Stimulated activated CD4-positive, alpha-beta T cell treated with anti-CD3 and anti-CD28 coated beads, Interleukin-4, amount 100 ng/mL, for 24 hours (primary cell): Measurements from ENCODE around the gene COL21A1.

Experiments used
- DNase-seq: peaks from one replicate; pipeline ENCODE4 v3.0.0-alpha.2; 2020

Gene COL21A1

DNA sequence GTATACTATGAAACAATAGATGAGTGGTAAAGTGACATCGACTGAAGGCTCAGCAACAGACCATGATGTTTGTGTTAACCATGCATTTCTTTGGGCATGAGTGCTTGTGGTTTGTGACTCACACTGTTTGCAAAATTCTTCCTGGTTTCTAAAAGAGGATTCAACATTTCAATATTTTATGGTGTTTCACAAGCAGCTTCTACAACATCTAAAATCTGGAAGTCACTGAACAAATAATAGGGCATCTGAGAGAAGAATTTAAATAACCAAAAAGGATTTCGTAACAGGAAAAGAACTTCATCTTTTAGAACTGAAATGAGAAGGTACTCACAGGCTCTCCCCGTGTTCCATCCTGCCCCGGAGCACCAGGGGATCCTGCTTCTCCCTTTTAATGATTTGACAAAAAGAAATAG is 146.2 kb downstream of the COL21A1 start:
- DNase-seq = no peak

DNA sequence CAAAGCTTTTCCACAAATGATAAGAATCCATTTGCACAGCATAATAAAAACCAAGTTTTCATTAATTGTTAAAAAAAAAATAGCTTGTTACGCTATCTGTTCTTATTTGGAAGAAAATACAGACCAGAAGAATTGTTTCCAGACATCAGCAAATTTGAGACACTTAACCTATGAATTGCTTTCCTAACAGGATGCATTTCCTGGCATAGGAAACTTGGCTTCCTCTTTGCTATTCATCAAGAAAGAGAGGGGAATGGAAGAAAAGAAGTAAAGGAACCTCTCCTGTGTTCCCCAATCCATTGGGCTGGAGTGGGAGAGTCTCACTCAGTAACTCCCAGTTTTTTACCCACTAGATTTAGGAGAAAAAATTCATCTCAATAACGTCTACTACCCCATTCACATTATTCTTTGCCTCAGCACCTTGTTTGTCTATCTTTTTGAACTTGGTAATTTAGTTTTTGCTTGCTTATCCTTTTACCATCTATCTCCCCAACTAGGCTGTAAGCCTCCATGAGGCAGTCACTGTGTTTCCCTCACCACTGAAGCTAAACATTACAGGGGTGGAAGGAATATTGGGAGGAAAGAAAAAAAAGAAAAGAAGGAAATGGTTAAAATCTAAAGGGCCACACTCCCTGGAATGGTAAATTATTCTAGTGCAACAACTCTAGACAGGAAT is 150.3 kb downstream of the COL21A1 start:
- no peak for DNase-seq

DNA sequence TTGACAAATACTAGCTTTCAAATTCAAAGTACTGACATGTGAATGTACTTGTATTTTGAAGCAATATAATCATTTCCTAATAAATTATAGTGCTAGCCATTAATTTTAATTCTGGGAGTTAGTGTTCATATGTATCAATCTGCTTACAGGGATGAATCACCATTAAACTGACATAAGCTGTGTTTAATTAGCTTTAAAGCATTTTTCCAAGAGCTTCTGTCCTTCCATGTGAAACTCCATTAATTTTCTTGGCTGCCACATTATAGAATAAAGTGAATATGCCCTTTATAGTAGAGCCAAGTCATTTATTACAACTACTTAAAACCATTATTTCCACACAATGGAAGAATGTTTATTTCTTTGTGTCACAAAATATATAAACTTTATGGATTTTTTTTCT is 150.8 kb downstream of the COL21A1 start:
- no peak for DNase-seq

- DNase-seq = no peak
These were observed 153.6 kb downstream of the COL21A1 start for GRCh38 chr6:56093776-56094175.

GRCh38 chr6:56091159-56091869 is 156.1 kb downstream of the COL21A1 start:
- DNase-seq = no peak

GRCh38 chr6:56088641-56089040 is 158.7 kb downstream of the COL21A1 start:
- DNase-seq = no peak

- no peak for DNase-seq
These were observed 160.0 kb downstream of the COL21A1 start for GRCh38 chr6:56087421-56087820.

- DNase-seq = no peak
These were observed 167.4 kb downstream of the COL21A1 start for GRCh38 chr6:56079751-56080540.

- DNase-seq = no peak
These were observed 171.3 kb downstream of the COL21A1 start for GRCh38 chr6:56076033-56076432.

DNA sequence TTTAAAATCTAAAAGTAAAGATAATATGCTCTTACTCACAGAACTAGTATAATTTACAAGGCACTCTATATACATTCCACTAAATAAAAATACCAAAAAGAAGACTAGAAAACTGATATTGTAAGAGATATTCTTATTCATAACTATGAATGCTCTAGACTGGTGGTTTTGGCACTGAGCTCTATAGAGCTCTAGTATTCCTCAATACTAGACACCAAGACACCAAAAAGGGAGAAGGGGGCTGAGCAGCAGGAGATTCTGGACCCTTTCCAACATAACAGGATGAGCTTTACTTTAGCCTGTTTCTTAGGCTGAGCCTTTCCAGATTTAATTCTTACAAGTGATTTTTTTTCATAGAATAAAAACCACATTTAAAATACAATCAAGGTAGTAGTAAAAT is 173.6 kb downstream of the COL21A1 start:
- DNase-seq = no peak

GRCh38 chr6:56073315-56073714 is 174.1 kb downstream of the COL21A1 start:
- no peak for DNase-seq

GRCh38 chr6:56072856-56073255 is 174.5 kb downstream of the COL21A1 start:
- DNase-seq = no peak

GRCh38 chr6:56065408-56065807 is 182.0 kb downstream of the COL21A1 start:
- no peak for DNase-seq

- DNase-seq = no peak
These were observed 184.5 kb downstream of the COL21A1 start for GRCh38 chr6:56062836-56063235.

DNA sequence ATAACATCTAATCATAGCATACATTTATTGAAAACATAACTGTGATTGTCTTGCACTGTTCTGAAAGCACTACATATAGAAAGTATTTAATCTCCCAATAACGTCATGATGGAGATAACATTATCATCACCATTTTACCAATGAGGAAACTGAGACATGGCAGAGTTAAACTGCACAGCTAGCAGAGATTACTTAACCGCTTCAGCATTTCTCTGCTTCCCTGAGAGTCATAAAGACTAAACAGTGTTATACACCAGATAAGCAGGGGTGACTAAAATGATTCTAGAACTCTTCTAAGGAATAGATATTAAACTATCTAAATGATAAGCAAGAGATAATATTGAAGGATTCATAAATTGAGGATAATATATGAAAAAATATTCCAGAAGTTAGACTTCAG is 188.7 kb downstream of the COL21A1 start:
- DNase-seq = no peak

DNA sequence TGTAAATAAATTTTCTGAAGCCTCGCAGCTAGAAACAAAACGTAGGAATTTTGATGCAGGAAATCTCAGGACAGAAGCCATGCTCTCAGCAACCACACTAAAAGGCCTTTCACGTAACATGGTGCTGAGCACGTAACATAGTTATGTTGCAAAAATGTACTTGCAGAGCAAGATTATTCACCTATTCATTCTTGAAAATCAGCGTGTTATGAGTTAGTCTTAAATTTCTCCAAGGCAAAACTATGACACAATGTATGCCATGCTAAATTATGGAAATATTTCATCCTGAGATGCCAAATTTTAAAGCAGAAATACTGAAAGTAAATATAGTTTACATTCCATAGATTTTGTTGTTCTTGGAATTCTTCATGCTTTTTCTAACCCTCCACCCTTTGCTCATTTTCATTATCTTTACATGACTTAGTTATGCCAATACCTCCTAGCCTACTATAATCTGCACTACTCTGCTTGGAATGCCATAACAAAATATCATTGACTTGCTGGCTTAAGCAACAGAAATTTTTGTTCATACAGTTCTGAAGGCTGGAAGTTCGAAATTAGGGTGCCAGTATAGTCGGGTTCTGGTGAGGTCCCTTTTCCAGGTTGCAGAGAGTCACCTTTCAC is 192.2 kb downstream of the COL21A1 start:
- no peak for DNase-seq

- DNase-seq = no peak
These were observed 196.2 kb downstream of the COL21A1 start for GRCh38 chr6:56051202-56051598.

DNA sequence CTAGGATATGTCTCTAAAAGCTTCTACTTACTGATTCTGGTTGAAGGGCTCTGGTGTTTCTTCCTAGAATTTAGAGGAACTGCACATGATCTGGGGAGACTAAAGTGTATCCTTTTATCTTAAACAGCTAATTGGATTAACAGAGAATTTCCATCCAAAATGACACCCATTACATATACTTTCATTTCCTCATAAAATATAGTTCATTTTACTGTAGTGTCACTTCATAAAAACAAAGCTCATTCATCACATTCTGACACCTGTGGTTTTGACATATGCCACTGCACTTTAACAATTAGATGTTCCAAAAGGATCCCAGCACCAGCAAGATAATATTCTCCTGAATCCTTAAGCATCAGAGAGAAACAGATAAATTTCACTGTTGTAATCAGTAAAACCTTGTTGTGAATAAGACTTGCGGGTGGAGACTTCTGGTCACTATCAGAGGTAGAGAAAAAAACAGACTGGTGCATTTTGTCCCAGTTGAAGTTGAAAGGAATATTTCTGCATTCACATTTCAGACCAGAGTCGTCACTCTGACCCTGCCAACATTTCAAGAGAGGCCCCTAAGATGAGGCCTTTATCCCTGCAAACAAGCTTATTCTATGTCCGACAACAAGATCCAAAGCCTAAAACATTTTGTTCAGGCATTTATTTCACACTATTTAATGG is 196.7 kb downstream of the COL21A1 start:
- DNase-seq = no peak

DNA sequence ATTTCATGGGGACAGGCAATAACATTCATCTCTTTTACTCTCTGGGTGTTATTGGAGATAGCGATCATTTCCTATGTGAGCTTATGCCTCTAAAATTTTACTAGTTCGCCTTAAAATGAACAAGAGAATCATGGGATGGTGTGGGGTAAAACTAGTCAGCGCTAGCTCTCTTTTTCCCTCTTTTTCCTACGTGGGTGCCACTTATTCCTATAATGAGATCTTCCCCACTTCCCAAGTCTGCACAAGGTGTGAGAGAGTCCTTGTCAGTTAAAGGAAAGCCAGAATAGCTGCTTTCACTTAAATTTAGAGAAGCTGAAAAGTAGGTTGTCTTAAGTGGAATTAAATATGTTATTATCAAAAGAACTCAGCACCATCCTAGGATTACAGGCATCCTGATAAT is 198.8 kb downstream of the COL21A1 start:
- DNase-seq = no peak

- DNase-seq = no peak
These were observed 199.3 kb downstream of the COL21A1 start for GRCh38 chr6:56047931-56048540.

GRCh38 chr6:56046576-56046975 is 200.8 kb downstream of the COL21A1 start:
- no peak for DNase-seq

- DNase-seq = no peak
These were observed 203.6 kb downstream of the COL21A1 start for GRCh38 chr6:56043761-56044160.
